NCI-H748 (cell line): Measurements from ENCODE around the gene PIMREG.
"Not testable (repeated sequence)": the region's sequence is repeated elsewhere in the genome, so short reads cannot be mapped to it uniquely, and the experiment has no call there.

Experiments
- DNase-seq: peaks from one replicate; lab custom pipeline; 2025; ENCODE audit not compliant: unreplicated experiment; lab: John Stamatoyannopoulos, UW

PIMREG gene

DNA sequence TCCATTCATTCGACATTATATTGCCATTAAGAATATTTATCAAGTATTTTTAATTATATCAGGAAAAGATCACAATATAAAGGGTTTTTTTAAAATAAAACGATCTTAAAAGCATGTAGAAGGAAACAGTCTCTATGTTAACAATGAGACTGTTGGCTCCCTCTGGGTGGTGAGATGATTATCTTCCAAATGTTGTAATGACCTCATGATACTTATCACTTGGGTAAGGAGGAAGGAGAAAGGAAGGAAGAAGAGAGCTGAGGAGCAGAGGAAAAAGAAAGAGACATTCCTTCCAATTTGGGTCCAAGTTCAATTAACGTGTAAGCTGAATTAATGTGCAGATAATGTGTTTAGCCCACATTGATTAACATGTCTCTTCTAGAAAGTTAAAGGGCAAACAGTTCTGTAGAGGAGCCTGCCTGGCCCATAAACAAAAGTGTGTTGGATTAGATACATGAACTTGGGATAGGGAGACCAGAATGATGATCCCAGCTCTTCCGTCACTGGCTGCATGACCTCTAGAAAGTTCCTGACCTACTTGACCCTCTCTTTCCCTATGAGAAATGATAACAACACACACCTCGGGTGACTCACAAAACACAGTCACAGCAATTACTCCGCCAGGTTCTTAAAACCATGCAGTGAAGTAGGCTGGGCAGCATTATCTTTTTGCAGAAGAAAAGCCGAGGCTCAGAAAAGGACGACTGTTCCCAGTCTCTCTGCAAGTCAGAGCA lies 32.0 kb downstream of the PIMREG start:
- DNase-seq, result no peak

DNA sequence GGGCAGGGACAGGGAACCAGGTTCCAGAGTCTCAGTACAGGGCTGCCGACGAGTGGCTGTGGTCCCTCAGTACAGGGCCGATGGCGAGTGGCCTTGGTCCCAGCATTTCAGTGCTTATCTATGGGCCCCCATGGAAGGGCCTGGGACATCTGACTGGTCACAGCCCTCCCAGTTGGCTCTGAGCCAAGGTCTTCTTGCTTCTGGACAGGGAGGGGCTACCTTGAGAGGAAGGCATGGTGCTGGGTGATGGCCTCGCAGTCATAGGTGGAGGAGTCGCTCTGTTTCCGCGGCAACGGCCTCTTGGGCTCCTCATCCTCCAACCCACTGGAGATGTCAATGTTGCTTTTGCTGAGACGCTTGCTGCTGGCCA lies 32.5 kb downstream of the PIMREG start:
- peak; percentile 45 for DNase-seq

DNA sequence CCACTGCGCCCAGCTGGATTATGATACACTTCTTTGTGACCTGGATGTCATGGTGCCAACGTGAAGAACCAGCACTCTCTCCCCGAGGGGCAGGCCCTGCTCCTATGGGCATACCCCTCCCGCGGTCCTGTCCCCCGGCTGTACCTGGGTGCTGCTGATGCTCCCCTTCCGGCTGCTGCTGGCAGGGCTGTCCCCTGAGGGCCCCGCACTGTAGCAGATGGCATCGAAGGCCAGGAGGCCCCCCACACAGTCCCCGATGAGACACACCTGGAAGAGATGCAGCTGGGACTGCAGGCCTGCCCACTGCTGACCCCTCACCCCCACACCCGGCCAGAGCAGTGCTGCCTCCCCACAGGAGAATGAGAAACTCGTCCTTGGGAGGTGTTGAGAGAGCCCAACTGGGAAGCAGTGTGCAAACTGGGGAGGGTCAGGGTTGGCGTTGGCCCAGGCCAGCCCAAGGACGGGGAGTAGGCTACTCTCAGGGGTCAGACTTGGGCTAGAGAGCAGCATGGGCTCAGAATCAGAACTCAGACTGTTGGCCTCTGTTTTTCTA lies 33.7 kb downstream of the PIMREG start:
- no peak for DNase-seq

GRCh38 chr17:6478486-6478885 lies 34.2 kb downstream of the PIMREG start:
- DNase-seq, result no peak

- no peak for DNase-seq
Measured at GRCh38 chr17:6479622-6480302, 35.5 kb downstream of the PIMREG start.

DNA sequence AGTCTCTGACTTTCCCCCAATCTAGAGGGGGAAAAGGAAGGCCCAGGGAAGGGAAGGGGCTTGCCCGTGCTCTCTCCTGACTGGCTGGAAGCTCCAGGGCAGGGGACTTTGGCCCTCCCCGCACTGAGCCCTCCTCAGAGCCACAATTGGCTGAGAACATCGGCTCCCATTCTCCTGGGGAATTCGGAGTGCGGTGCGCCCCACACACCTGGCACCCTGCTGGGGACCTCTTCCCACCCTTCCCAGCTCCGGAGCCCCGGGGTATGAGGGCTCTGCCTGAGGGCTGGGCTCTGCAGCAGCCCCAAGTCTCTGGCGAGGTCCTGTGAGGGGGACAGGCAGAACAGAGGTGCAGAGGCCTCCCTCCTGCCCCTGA lies 36.0 kb downstream of the PIMREG start:
- no peak for DNase-seq

GRCh38 chr17:6482105-6482455 lies 37.8 kb downstream of the PIMREG start:
- no peak for DNase-seq

- DNase-seq, result not testable (repeated sequence)
Measured at GRCh38 chr17:6482796-6483195, 38.5 kb downstream of the PIMREG start.

DNA sequence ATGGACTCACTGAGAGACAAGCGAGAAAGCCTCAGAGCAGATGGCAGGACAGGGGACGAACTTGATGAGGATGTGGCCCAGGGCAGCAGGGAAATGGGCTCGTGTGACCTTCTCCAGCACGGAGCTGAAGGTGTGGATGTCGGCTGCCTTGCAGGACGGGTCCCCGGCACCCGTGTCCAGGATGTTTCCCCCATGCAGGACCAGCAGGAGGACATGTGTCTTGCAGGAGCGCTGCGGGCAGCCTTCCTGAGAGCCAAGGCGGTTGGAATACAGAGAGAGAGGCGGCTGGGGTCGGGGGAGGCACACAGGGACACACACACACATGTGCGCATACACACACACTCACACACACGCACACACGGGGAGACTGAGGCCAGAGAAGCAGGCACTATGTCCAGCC lies 39.3 kb downstream of the PIMREG start:
- DNase-seq, result no peak

DNA sequence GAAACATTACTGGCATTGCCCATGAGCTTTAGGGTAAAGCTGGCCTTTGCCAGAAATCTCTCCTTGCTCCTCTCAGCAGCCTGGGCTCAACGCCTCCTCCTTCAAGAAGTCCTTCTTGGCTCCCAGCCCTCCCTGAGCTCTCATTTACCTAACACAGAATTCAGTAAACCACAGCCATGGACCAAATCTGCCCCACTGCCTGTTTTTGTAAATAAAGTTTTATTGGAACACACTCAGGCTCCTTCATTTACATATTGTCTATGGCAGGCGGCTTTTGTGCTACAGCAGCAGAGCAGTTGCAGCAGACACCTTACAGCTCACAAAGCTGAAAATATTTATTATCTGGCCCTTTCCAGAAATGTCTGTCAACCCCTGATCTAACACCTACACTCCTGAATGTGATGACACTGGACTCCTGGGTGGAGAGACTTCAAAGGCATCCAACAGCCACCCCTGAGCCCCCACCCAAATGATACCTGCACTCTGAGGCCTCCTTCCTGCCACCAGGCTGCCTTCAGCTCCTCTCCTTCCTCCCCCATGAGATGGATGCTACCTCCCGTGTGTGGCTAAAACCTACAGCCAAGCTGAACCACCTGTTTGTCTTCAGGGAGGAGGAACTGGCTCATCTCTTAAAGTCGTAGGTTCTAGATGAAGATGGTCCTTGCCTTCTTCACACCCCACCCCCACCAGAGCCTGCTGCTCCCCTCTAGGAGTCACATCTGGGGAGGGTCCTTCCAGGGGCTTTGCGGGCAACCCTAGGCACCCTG lies 41.6 kb downstream of the PIMREG start:
- no peak for DNase-seq

DNA sequence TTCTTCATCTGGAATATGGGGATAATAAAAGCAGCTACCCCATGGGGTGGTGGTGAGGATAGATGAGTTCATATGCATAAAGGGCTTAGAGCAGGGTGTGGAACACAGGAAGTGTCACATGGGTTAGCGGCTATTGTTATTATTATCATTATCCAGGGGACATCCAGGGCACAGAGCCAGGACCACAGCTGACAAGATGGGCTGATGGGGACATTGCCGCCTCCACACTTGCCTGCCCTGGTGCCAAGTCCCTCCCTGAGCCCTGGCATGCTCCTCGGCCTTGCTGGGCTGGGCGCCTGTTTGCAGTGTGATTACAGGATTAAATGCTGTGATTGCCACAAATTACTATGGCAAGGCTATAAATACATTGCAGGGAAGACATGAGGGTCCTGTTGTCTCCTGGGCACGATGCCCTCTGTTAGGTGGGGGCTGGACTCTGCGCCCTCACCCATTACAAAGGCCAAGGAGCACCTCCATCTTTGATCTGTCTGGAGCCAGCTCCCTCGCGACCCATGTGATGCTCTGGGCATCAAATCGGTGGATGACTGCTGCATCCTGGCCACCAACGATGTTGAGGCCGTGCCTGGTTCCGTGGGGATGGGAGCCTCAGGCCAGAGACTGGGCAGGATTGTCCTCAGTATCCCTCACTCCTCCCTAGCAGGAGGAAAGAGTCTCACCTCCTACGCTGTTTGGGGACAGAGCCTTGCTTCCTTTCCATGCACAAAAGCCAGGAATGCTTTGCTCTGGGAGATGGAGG lies 43.2 kb downstream of the PIMREG start:
- DNase-seq, result peak; percentile 73

DNA sequence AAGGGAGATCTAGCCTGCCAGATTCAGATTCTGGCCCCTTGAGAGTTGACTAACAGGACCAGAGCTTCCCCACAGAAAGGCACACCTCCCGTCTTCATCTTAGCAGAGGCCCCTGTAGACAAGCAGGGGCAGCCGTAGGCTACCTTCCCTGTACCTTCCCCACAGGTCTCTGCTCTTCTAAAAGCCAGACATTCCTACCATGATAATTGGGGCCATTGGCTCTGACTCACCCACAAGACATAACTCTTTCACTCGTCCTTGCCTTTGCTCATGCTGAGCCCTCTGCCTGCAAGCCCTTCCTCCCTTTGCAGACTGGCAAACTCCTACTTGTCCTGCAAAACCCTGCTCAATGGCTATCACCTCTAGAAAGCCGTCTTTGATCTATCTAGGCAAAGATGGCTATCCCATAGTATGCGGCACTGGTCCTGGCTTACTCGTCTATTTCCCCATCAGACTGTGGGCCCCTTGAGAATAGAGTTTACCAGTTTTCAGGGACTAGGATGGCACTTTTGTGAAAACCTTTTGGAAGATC lies 43.8 kb downstream of the PIMREG start:
- no peak for DNase-seq

GRCh38 chr17:6489016-6489550 lies 44.8 kb downstream of the PIMREG start:
- DNase-seq, result no peak

GRCh38 chr17:6491071-6491700 lies 46.9 kb downstream of the PIMREG start:
- DNase-seq, result no peak

- no peak for DNase-seq
Measured at GRCh38 chr17:6492892-6493674, 48.8 kb downstream of the PIMREG start.

DNA sequence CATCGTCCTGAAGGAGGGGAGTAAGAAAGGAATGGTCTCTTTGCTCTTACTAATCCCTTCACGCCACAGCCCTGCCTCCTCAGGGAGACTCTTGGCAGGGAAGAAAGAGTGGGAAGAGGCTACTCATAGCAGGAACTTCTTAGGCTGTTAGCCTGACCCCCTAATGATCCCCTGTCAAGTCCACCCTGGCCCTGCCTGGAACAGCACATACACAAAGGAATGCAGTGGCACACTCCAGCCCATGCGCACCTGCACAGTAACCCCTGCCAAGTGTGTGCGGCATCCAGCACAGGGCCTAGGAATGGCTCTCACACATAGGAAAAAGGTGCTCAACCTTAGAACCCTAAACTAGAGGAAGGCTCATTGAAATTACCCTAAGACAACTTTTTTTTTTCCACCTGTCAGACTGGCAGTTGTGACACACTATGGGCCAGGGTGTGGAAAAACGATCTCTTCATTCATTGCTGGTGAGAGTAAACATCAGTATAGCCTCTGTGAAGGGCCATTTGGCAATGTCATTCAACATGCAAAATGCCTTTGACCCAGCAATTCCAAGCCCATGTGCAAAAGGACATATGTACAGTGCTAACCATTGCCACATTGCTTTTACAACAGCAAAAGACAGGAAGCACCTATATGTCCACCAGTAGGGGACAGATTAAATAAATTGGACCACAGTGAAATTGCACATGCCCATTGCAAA lies 50.1 kb downstream of the PIMREG start:
- no peak for DNase-seq

DNA sequence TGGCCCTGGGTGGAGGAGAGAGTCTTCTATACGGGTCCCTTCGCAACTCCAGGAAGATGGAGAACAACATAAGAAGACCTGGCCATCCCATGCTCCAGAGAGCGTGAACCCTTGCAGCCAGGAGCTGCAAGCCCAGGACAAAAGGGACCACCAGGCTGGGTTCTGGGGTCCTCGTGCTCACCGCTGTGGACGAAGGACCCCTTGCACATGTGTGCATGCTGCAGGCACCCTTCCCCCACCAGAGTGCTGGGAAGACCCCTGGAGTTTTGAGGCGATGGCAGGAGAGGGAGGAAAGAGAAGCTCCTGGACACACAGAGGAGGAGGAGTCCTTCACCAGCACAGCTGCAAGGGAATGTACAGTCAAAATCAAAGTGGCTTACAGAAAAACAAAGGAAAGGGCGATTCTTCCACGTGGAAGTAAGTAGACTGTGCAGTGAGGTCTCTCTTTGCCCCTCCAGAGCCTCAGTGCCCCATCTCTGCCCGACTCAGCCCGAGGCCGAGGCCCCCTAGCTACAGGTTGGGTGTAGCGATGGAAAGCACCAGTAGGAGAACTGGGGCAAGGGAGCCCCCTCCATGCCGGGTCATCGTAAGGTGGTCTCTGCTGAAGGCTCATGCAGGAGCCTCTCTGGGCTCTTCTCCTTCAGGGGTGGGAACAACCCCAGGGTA lies 51.3 kb downstream of the PIMREG start:
- DNase-seq, result no peak

DNA sequence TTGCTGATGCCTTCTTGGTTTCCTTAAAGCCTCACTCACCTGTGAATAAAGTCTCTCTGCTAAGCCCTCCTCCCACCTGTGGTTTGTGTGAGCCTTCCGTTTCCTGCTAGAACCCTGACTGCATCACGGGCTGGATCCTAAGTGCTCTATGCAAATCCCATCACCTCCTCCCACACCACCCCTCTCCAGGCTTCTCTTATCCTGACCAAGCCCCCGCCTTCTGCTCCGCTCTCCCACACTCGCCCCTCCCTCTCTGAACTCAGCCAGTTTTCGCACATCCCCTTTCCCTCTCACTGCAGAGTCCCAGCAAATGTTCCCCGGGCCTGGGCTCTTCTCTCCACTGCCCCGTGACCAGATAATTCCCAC lies 51.8 kb downstream of the PIMREG start:
- no peak for DNase-seq
